ENCODE results near the gene IMP4. TPM values are rescaled to one million over a fixed set of nuclear protein-coding genes. Genes with fewer than 3 reads are reported as not detected.

IMP4 gene
- total RNA-seq, 2 donors from 2014 or later = 67.4 to 166 TPM

GRCh38 chr2:130352237-130352636 is 9.5 kb downstream of the IMP4 start:
- H3K27me3 ChIP-seq (replicated peaks; ENCODE audit: insufficient read depth) = no peaks in the 10 kb centered on the region
- DNase-seq (ENCODE audit: low spot score) (no peak), ATAC-seq (ENCODE audit: insufficient number of reproducible peaks, low FRiP score, low read depth) (no peak)
- no peak overlapping the region for H3K4me3 ChIP-seq
- H3K27ac ChIP-seq = no peak overlapping the region
- H3K36me3 ChIP-seq = peaks cover 3% of the 10 kb centered on the region
- H3K4me1 ChIP-seq (ENCODE audit: control insufficient read depth in 1 of 2, low read depth in 2 of 2) = peaks cover 5 to 21% of the 10 kb centered on the region in 2 donors
- H3K9me3 ChIP-seq = no peaks in the 10 kb centered on the region
- TF ChIP-seq CTCF (IDR thresholded peaks at IDR 0.05) = no peak

- H3K4me3 ChIP-seq = no peak overlapping the region
- no peak for DNase-seq (ENCODE audit: low spot score)
- no peak for ATAC-seq (ENCODE audit: insufficient number of reproducible peaks, low FRiP score, low read depth)
- H3K4me1 ChIP-seq (ENCODE audit: control insufficient read depth in 1 of 2, low read depth in 2 of 2) = peaks cover 5 to 21% of the 10 kb centered on the region in 2 donors
- no peak for TF ChIP-seq CTCF (IDR thresholded peaks at IDR 0.05)
- H3K27me3 ChIP-seq (replicated peaks; ENCODE audit: insufficient read depth) = no peaks in the 10 kb centered on the region
- no peaks in the 10 kb centered on the region for H3K9me3 ChIP-seq
- H3K36me3 ChIP-seq = no peaks in the 10 kb centered on the region
- H3K27ac ChIP-seq = no peak overlapping the region
These were observed 10.8 kb downstream of the IMP4 start for GRCh38 chr2:130353291-130354138.

- Histone ChIP-seq H3K4me1 (ENCODE audit: control insufficient read depth in 1 of 2, low read depth in 2 of 2) (peaks cover 5 to 21% of the 10 kb centered on the region in 2 donors), H3K36me3 (no peaks in the 10 kb centered on the region), H3K9me3 (no peaks in the 10 kb centered on the region), H3K27me3 (replicated peaks; ENCODE audit: insufficient read depth) (no peaks in the 10 kb centered on the region), H3K4me3 (no peak overlapping the region), H3K27ac (no peak overlapping the region)
- DNase-seq (ENCODE audit: low spot score) (no peak), ATAC-seq (ENCODE audit: insufficient number of reproducible peaks, low FRiP score, low read depth) (no peak)
- TF ChIP-seq CTCF (IDR thresholded peaks at IDR 0.05) = no peak
These were observed 11.4 kb downstream of the IMP4 start for GRCh38 chr2:130354139-130354428.

GRCh38 chr2:130355172-130355577 is 12.5 kb downstream of the IMP4 start:
- TF ChIP-seq CTCF (IDR thresholded peaks at IDR 0.05) = no peak
- H3K27ac ChIP-seq = peak overlapping the region; percentile 56 to 74
- no peaks in the 10 kb centered on the region for H3K36me3 ChIP-seq
- peak overlapping the region; percentile 94 for H3K4me3 ChIP-seq
- DNase-seq (ENCODE audit: low spot score) = no peak
- no peaks in the 10 kb centered on the region for H3K27me3 ChIP-seq (replicated peaks; ENCODE audit: insufficient read depth)
- ATAC-seq (ENCODE audit: insufficient number of reproducible peaks, low FRiP score, low read depth) = no peak
- H3K9me3 ChIP-seq = no peaks in the 10 kb centered on the region
- H3K4me1 ChIP-seq (ENCODE audit: control insufficient read depth in 1 of 2, low read depth in 2 of 2) = peaks cover 5 to 21% of the 10 kb centered on the region in 2 donors

GRCh38 chr2:130355578-130356431 is 13.1 kb downstream of the IMP4 start, which contains the start of gene PTPN18:
Gene PTPN18 (plus strand): TSS chr2:130356056. CDS start chr2:130356108, 52 bp downstream.
- ATAC-seq (ENCODE audit: insufficient number of reproducible peaks, low FRiP score, low read depth) (peak; percentile 78), DNase-seq (ENCODE audit: low spot score) (peak; percentile 49)
- Histone ChIP-seq H3K27me3 (replicated peaks; ENCODE audit: insufficient read depth) (no peaks in the 10 kb centered on the region), H3K4me3 (peak within 1 kb of the TSS; percentile 94), H3K27ac (peak within 1 kb of the TSS; percentile 56 to 74), H3K9me3 (no peaks in the 10 kb centered on the region), H3K36me3 (no peaks in the 10 kb centered on the region), H3K4me1 (ENCODE audit: control insufficient read depth in 1 of 2, low read depth in 2 of 2) (peaks cover 5 to 21% of the 10 kb centered on the region in 2 donors)
- peak; percentile 52 for TF ChIP-seq CTCF (IDR thresholded peaks at IDR 0.05)

Data from thoracic aorta (tissue), 2 donors.